HG03095 (cell line): ENCODE results near the gene PLPP3.

Experiments
- ATAC-seq: cut with Tn5 transposase; IDR thresholded peaks from one replicate; pipeline ENCODE4 v1.9.1; 2021; ENCODE audit warnings: moderate library complexity; ENCODE audit not compliant: unreplicated experiment

PLPP3 gene

GRCh38 chr1:56525489-56526041 is 53.8 kb downstream of the PLPP3 start:
- ATAC-seq, result peak; percentile 88

- ATAC-seq, result no peak
These were observed 55.1 kb downstream of the PLPP3 start for GRCh38 chr1:56524263-56524662.

GRCh38 chr1:56522680-56523079 is 56.7 kb downstream of the PLPP3 start:
- ATAC-seq, result no peak

GRCh38 chr1:56520016-56520601 is 59.3 kb downstream of the PLPP3 start:
- no peak for ATAC-seq

GRCh38 chr1:56517404-56518130 is 61.8 kb downstream of the PLPP3 start:
- no peak for ATAC-seq

- peak; percentile 91 for ATAC-seq
These were observed 62.7 kb downstream of the PLPP3 start for GRCh38 chr1:56516539-56517252.

GRCh38 chr1:56515898-56516538 is 63.3 kb downstream of the PLPP3 start:
- ATAC-seq, result no peak

GRCh38 chr1:56512724-56513494 is 66.5 kb downstream of the PLPP3 start:
- ATAC-seq, result no peak

GRCh38 chr1:56511766-56512165 is 67.6 kb downstream of the PLPP3 start:
- no peak for ATAC-seq

GRCh38 chr1:56511364-56511763 is 68.0 kb downstream of the PLPP3 start:
- no peak for ATAC-seq

GRCh38 chr1:56510642-56511021 is 68.7 kb downstream of the PLPP3 start:
- no peak for ATAC-seq

GRCh38 chr1:56509713-56510641 is 69.4 kb downstream of the PLPP3 start:
- no peak for ATAC-seq

GRCh38 chr1:56508523-56508983 is 70.8 kb downstream of the PLPP3 start:
- ATAC-seq, result no peak

GRCh38 chr1:56507925-56508522 is 71.3 kb downstream of the PLPP3 start:
- ATAC-seq, result no peak

- no peak for ATAC-seq
These were observed 72.3 kb downstream of the PLPP3 start for GRCh38 chr1:56506951-56507491.

- no peak for ATAC-seq
These were observed 73.3 kb downstream of the PLPP3 start for GRCh38 chr1:56505792-56506743.

- ATAC-seq, result no peak
These were observed 76.6 kb downstream of the PLPP3 start for GRCh38 chr1:56502700-56503245.
